Memory B cell (primary cell): ENCODE results near the gene PRR36.
A peak's percentile ranks its signal among the peaks of the same experiment; 100 is the strongest.
"Not testable (repeated sequence)": the region's sequence is repeated elsewhere in the genome, so short reads cannot be mapped to it uniquely, and the experiment has no call there.

Experiments
- ATAC-seq: fragments of 150-1000 bp; cut with Tn5 transposase; 2 replicates; pipeline ENCODE4 v1.10.0; 2021; ENCODE audit warnings: low read depth, mild to moderate bottlenecking, moderate library complexity
- DNase-seq, 2 donors: peaks; one replicate each; pipeline ENCODE4 v3.0.0; 2022; ENCODE audit warnings: low spot score in 2 of 2
- H3K27ac Mint-ChIP-seq: one replicate; pipeline ENCODE4 v1.8.0; 2022; ENCODE audit warnings: mild to moderate bottlenecking, moderate library complexity, mixed read lengths
- H3K27me3 Mint-ChIP-seq: one replicate; pipeline ENCODE4 v1.8.0; 2022; ENCODE audit warnings: mixed read lengths
- H3K36me3 Mint-ChIP-seq: one replicate; pipeline ENCODE4 v1.8.0; 2022; ENCODE audit warnings: mild to moderate bottlenecking, mixed read lengths
- H3K4me1 Mint-ChIP-seq: one replicate; pipeline ENCODE4 v1.8.0; 2022; ENCODE audit warnings: mixed read lengths
- H3K4me3 Mint-ChIP-seq: one replicate; pipeline ENCODE4 v1.8.0; 2022; ENCODE audit warnings: mild to moderate bottlenecking, moderate library complexity, mixed read lengths
- H3K9me3 Mint-ChIP-seq: one replicate; pipeline ENCODE4 v1.8.0; 2022; ENCODE audit warnings: mixed read lengths

The PRR36 gene

GRCh38 chr19:7866399-7867091 is 7.6 kb downstream of the PRR36 start:
- H3K4me3 Mint-ChIP-seq: no peak overlapping the region
- H3K27ac Mint-ChIP-seq: no peak overlapping the region
- no peak for ATAC-seq

GRCh38 chr19:7865262-7865911 is 8.8 kb downstream of the PRR36 start:
- Mint-ChIP-seq H3K27me3 (peaks cover 29% of the 10 kb centered on the region), H3K9me3 (peaks cover 2% of the 10 kb centered on the region), H3K27ac (no peak overlapping the region), H3K36me3 (peaks cover 2% of the 10 kb centered on the region), H3K4me3 (no peak overlapping the region), H3K4me1 (peaks cover 18% of the 10 kb centered on the region)
- DNase-seq (no peak), ATAC-seq (no peak)

More at GRCh38 chr19:7866399-7867091, 7.6 kb downstream of the PRR36 start:
- H3K36me3 Mint-ChIP-seq: peaks cover 2% of the 10 kb centered on the region
- peaks cover 28% of the 10 kb centered on the region for H3K4me1 Mint-ChIP-seq
- DNase-seq: no peak
- peaks cover 31% of the 10 kb centered on the region for H3K27me3 Mint-ChIP-seq
- peaks cover 7% of the 10 kb centered on the region for H3K9me3 Mint-ChIP-seq

GRCh38 chr19:7864690-7865074 is 9.5 kb downstream of the PRR36 start:
- peaks cover 15% of the 10 kb centered on the region for H3K4me1 Mint-ChIP-seq
- DNase-seq: no peak
- H3K36me3 Mint-ChIP-seq: no peaks in the 10 kb centered on the region
- ATAC-seq: no peak
- no peaks in the 10 kb centered on the region for H3K9me3 Mint-ChIP-seq
- peaks cover 26% of the 10 kb centered on the region for H3K27me3 Mint-ChIP-seq
- no peak overlapping the region for H3K27ac Mint-ChIP-seq
- H3K4me3 Mint-ChIP-seq: no peak overlapping the region

- H3K9me3 Mint-ChIP-seq: no peaks in the 10 kb centered on the region
Measured at GRCh38 chr19:7863971-7864689, 10.1 kb downstream of the PRR36 start.

GRCh38 chr19:7863157-7863970 is 10.8 kb downstream of the PRR36 start:
- Mint-ChIP-seq H3K9me3 (no peaks in the 10 kb centered on the region), H3K27ac (no peak overlapping the region), H3K4me3 (no peak overlapping the region), H3K27me3 (peaks cover 27% of the 10 kb centered on the region), H3K4me1 (peaks cover 10% of the 10 kb centered on the region), H3K36me3 (no peaks in the 10 kb centered on the region)
- no peak for DNase-seq
- no peak for ATAC-seq

More at GRCh38 chr19:7863971-7864689, 10.1 kb downstream of the PRR36 start:
- H3K4me1 Mint-ChIP-seq: peaks cover 15% of the 10 kb centered on the region
- H3K27me3 Mint-ChIP-seq: peaks cover 26% of the 10 kb centered on the region
- DNase-seq (no peak), ATAC-seq (no peak)
- no peak overlapping the region for H3K27ac Mint-ChIP-seq
- no peaks in the 10 kb centered on the region for H3K36me3 Mint-ChIP-seq
- no peak overlapping the region for H3K4me3 Mint-ChIP-seq

- Mint-ChIP-seq H3K4me3 (peak overlapping the region; percentile 22), H3K4me1 (peaks cover 10% of the 10 kb centered on the region), H3K9me3 (no peaks in the 10 kb centered on the region), H3K27ac (no peak overlapping the region), H3K27me3 (peaks cover 28% of the 10 kb centered on the region), H3K36me3 (no peaks in the 10 kb centered on the region)
- DNase-seq (peak in 1 of 2 donors; percentile 46), ATAC-seq (peak; percentile 68)
Measured at GRCh38 chr19:7862413-7862951, 11.7 kb downstream of the PRR36 start.

GRCh38 chr19:7861619-7862412 is 12.4 kb downstream of the PRR36 start:
- H3K27ac Mint-ChIP-seq: no peak overlapping the region
- peaks cover 27% of the 10 kb centered on the region for H3K27me3 Mint-ChIP-seq
- peaks cover 1% of the 10 kb centered on the region for H3K36me3 Mint-ChIP-seq
- no peaks in the 10 kb centered on the region for H3K9me3 Mint-ChIP-seq
- peaks cover 10% of the 10 kb centered on the region for H3K4me1 Mint-ChIP-seq
- peak overlapping the region; percentile 53 for H3K4me3 Mint-ChIP-seq
- DNase-seq (no peak), ATAC-seq (no peak)

GRCh38 chr19:7860714-7861618 is 13.2 kb downstream of the PRR36 start:
- DNase-seq (no peak), ATAC-seq (no peak)
- Mint-ChIP-seq H3K27me3 (peaks cover 29% of the 10 kb centered on the region), H3K27ac (no peak overlapping the region), H3K36me3 (peaks cover 3% of the 10 kb centered on the region), H3K9me3 (no peaks in the 10 kb centered on the region), H3K4me1 (peaks cover 10% of the 10 kb centered on the region), H3K4me3 (peak overlapping the region; percentile 53)

GRCh38 chr19:7859831-7860713 is 14.1 kb downstream of the PRR36 start:
- Mint-ChIP-seq H3K9me3 (no peaks in the 10 kb centered on the region), H3K27me3 (peaks cover 28% of the 10 kb centered on the region), H3K4me3 (no peak overlapping the region), H3K36me3 (peaks cover 5% of the 10 kb centered on the region), H3K4me1 (peaks cover 6% of the 10 kb centered on the region), H3K27ac (no peak overlapping the region)
- ATAC-seq (no peak), DNase-seq (no peak)

- H3K4me1 Mint-ChIP-seq, H3K27ac Mint-ChIP-seq, ATAC-seq, H3K36me3 Mint-ChIP-seq, H3K9me3 Mint-ChIP-seq, DNase-seq, H3K4me3 Mint-ChIP-seq: not testable (repeated sequence)
- peaks cover 25% of the 10 kb centered on the region for H3K27me3 Mint-ChIP-seq
Measured at GRCh38 chr19:7859087-7859486, 15.1 kb downstream of the PRR36 start.

GRCh38 chr19:7858109-7858770 is 15.9 kb downstream of the PRR36 start:
- ATAC-seq (peak; percentile 34), DNase-seq (no peak)
- Mint-ChIP-seq H3K9me3 (no peaks in the 10 kb centered on the region), H3K36me3 (peaks cover 5% of the 10 kb centered on the region), H3K27me3 (peaks cover 20% of the 10 kb centered on the region), H3K4me3 (no peak overlapping the region), H3K27ac (no peak overlapping the region), H3K4me1 (peaks cover 5% of the 10 kb centered on the region)
